ENCODE measurements around the gene PITPNB. TPM values are rescaled to one million over a fixed set of nuclear protein-coding genes. Genes with fewer than 3 reads are reported as not detected.

Gene PITPNB
- total and polyA plus RNA-seq, 2 of the 13 experiments (the other 11 are each of a cell fraction or from before 2014, with no cell fraction given): 17.0 to 30.1 TPM

GRCh38 chr22:27836181-27836580, 82.9 kb downstream of the PITPNB start:
- no peaks in the 10 kb centered on the region for H3K79me2 ChIP-seq (ENCODE audit: insufficient read depth, low read length)
- FAIRE-seq: no peak
- POLR2A ChIA-PET: no interaction called here
- no peaks in the 10 kb centered on the region; a peak in 1 of 5 replicates for H3K36me3 ChIP-seq (replicated peaks in 1 of 2; ENCODE audit: control insufficient read depth in 1 of 2, insufficient read depth in 2 of 2, low read length in 2 of 2)
- CTCF ChIA-PET (ENCODE audit: low intra/inter-chr PET ratio, low total read pairs): no interaction called here
- 92% methylated on average over 10 of the region's 10 CpGs for WGBS (ENCODE audit: low lambda C conversion rate)
- ATAC-seq: no peak
- H3K4me3 ChIP-seq (replicated peaks in 1 of 3; ENCODE audit: insufficient read depth in 1 of 3, low read depth in 2 of 3, low read length in 3 of 3): no peak overlapping the region
- DNase-seq (ENCODE audit: low spot score): no peak
- TF ChIP-seq ZNF75D (CRISPR knock-in tag; IDR thresholded peaks at IDR 0.05; ENCODE audit: borderline replicate concordance) (no peak), HOXA5 (CRISPR knock-in tag; IDR thresholded peaks at IDR 0.05) (no peak), NFYC (CRISPR knock-in tag; IDR thresholded peaks at IDR 0.05) (no peak), ZNF446 (CRISPR knock-in tag; IDR thresholded peaks at IDR 0.05) (no peak)
- H3K9ac ChIP-seq (ENCODE audit: insufficient read depth, low read depth, low read length): no peak overlapping the region
- H4K20me1 ChIP-seq (ENCODE audit: insufficient read depth, low read length): 0 out of 2 replicates have a peak, but pooled peaks cover 2% of the 10 kb centered on the region
- in situ Hi-C loops (cut with HindIII; ENCODE audit: extremely low pct_ligation_motif_present, low pct_unique_long_range_greater_than_20kb): no loop called here
- H3K27me3 ChIP-seq (ENCODE audit: control insufficient read depth in 1 of 2, insufficient read depth in 2 of 2, low read length in 2 of 2): no peaks in the 10 kb centered on the region
- no peak overlapping the region for H2AFZ ChIP-seq (ENCODE audit: low read length)
- intact Hi-C loops (cut with micrococcal nuclease; ENCODE audit: unreplicated experiment): no loop called here
- no TSS peak for BruUV-seq (replicated peaks)
- no peaks in the 10 kb centered on the region for H3K4me1 ChIP-seq (ENCODE audit: insufficient read depth, low read length)
- no peaks in the 10 kb centered on the region for H3K9me3 ChIP-seq (ENCODE audit: low read length)
- H3K4me2 ChIP-seq (ENCODE audit: low read depth, low read length): no peak overlapping the region
- H3K27ac ChIP-seq (ENCODE audit: extremely low read length, insufficient read depth, low read length): no peak overlapping the region

DNA sequence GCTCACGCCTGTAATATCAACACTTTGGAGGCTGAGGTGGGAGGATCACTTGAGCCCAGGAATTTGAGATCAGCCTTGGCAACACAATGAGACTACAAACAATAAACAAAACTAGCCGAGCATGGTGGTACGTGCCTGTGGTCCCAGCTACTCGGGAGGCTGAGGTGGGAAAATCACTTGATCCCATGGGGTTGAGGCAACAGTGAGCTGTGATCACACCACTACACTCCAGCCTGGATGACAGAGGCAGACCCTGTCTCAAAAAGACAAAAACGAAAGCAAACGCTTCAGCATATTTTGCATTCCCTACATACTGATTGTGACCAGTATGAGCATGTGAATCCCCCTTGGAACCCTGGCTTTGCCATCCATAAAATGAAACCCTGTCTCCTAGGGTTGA, 83.6 kb downstream of the PITPNB start:
- POLR2A ChIA-PET: no interaction called here
- Histone ChIP-seq H3K4me3 (replicated peaks in 1 of 3; ENCODE audit: insufficient read depth in 1 of 3, low read depth in 2 of 3, low read length in 3 of 3) (no peak overlapping the region), H3K4me2 (ENCODE audit: low read depth, low read length) (no peak overlapping the region), H2AFZ (ENCODE audit: low read length) (no peak overlapping the region), H3K9me3 (ENCODE audit: low read length) (no peaks in the 10 kb centered on the region), H3K36me3 (replicated peaks in 1 of 2; ENCODE audit: control insufficient read depth in 1 of 2, insufficient read depth in 2 of 2, low read length in 2 of 2) (no peaks in the 10 kb centered on the region; a peak in 1 of 5 replicates), H3K4me1 (ENCODE audit: insufficient read depth, low read length) (no peaks in the 10 kb centered on the region), H4K20me1 (ENCODE audit: insufficient read depth, low read length) (0 out of 2 replicates have a peak, but pooled peaks cover 2% of the 10 kb centered on the region), H3K9ac (ENCODE audit: insufficient read depth, low read depth, low read length) (no peak overlapping the region), H3K27ac (ENCODE audit: extremely low read length, insufficient read depth, low read length) (no peak overlapping the region), H3K79me2 (ENCODE audit: insufficient read depth, low read length) (no peaks in the 10 kb centered on the region), H3K27me3 (ENCODE audit: control insufficient read depth in 1 of 2, insufficient read depth in 2 of 2, low read length in 2 of 2) (no peaks in the 10 kb centered on the region)
- BruUV-seq (replicated peaks): no TSS peak
- TF ChIP-seq, protein P1, sequence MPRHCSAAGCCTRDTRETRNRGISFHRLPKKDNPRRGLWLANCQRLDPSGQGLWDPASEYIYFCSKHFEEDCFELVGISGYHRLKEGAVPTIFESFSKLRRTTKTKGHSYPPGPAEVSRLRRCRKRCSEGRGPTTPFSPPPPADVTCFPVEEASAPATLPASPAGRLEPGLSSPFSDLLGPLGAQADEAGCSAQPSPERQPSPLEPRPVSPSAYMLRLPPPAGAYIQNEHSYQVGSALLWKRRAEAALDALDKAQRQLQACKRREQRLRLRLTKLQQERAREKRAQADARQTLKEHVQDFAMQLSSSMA (CRISPR knock-in tag; IDR thresholded peaks at IDR 0.05): no peak
- FAIRE-seq (no peak), DNase-seq (ENCODE audit: low spot score) (no peak), ATAC-seq (no peak)
- CTCF ChIA-PET (ENCODE audit: low intra/inter-chr PET ratio, low total read pairs): no interaction called here
- intact Hi-C loops (cut with micrococcal nuclease; ENCODE audit: unreplicated experiment): no loop called here
- in situ Hi-C loops (cut with HindIII; ENCODE audit: extremely low pct_ligation_motif_present, low pct_unique_long_range_greater_than_20kb): no loop called here
- WGBS (ENCODE audit: low lambda C conversion rate): 89% methylated on average over 6 of the region's 6 CpGs
